Cortex of kidney (tissue), 1 donor: ENCODE measurements around the gene PEX19.

Source experiments
- DNase-seq: peaks from one replicate; lab custom pipeline; 2025; lab: John Stamatoyannopoulos, UW

Gene PEX19

GRCh38 chr1:160238408-160238807, 46.5 kb downstream of the PEX19 start:
- no peak for DNase-seq

GRCh38 chr1:160237558-160237957, 47.4 kb downstream of the PEX19 start:
- DNase-seq = no peak

GRCh38 chr1:160236806-160237205, 48.1 kb downstream of the PEX19 start:
- no peak for DNase-seq

DNA sequence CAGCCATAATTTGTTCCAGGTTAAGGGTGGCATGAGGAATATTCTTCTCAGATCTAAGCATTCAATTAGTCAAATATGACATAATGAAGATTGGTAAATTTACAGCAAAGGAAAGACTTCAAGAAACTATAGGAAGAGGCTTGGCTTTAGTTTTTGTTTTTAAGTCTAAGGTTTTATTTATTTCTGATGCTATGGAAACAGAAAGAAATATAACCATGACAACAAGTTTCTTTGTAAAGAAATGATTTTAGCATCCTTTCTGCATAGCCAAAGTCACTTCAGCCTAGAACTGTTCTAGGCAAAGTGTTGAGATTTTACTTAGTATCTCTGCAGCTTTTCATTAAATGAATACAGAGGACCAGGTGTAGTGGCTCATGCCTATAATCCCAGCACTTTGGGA, 52.0 kb downstream of the PEX19 start:
- no peak for DNase-seq

- no peak for DNase-seq
These were observed 56.5 kb downstream of the PEX19 start for GRCh38 chr1:160228431-160228830.

GRCh38 chr1:160227561-160227960, 57.4 kb downstream of the PEX19 start:
- DNase-seq = no peak

DNA sequence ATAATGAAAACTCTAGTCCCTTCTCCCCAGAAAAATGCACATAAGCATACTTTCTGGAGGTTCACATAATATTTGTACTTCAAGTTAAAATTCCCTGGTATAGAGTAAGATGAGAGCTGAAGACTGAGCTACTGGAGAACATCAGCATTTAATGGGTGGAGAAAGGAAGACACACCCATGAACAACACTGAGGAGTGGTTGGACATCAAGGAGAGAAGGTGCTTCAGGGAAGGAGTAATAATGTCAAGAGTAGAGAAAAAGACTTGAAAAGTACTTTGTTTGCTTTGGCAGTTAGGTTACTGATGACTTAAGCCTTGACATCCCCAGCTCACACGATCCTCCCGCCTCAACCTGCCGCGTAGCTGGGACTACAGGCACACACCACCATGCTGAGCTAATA, 57.9 kb downstream of the PEX19 start:
- DNase-seq = no peak
